T-helper 22 cell (primary cell): Measurements from ENCODE around the gene MYL3.

Experiments used
- DNase-seq: peaks from one replicate; pipeline ENCODE4 v3.0.0-alpha.2; 2020; ENCODE audit warnings: low read depth

Gene MYL3

GRCh38 chr3:46883054-46883829 is 20.0 kb upstream of the MYL3 start:
- DNase-seq = no peak

DNA sequence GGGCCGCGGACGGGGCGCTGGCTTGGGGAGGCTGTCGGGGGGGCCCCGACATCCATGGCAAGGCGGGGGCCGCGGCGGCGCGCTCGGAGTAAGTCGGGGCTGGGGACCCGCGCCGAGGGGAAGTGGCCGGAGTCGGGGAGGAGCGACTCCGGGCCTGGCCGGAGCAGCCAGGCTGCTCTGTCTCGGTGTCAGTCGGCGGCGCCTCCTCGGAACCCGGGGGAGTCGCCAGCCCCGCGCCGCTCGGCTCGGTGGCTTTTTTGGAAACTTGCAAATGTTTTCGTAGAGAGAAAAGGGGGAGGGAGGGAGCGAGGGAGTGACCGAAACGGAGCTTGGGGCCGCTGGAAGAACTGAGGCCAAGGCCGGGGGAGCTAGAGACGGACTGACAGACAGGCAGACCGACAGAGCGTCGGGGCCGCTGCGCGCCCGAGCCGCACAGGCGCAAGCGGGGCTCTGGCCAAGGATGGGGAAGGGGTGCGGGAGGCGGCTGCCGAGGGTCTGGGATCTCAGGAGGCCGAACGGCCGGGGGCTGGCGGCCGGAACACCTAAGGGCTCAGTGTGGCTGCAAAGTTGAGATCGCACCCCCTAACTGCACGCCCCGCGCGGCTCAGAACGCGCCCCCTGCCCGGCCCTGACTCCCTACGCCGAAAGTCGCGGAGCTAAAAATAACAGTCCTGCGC is 19.3 kb upstream of the MYL3 start:
- DNase-seq = no peak

DNA sequence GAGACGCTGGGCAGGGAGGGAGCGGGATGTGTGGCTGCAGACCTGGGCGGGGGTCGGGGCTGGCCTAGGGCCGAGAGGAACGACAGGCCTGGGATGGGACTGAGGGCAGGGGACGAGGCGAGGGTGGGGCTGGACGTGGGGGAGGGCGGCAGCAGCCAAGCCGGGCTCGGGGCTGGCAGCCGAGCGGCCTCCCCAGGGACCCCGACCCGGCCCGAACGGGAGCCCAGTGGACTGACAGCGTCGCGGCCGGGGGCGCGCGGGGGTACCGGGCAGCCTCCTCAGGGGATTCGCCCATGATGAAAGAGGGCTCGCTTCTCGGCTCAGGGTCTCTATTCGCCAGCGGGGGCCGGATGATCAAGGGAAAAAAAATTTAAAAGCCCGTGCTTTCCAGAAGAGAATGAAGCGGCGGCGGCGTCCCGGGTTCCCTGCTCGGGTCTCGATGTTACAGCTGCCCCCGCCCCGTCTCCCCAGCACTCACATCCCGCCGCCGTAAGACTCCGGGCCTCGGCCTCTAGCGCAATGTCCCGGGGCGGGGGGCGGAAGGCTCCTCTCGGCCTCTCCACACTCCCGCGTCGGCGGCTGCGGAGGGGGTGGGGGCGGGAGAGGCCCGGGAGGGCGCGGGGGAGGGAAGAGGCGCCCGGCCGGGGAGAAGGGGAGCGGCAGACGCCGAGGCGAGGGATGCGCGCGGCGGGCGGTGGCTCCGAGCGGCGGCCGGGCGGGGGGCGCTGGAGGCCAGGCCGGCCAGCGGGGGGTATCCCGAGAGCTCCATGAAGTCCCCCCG is 18.5 kb upstream of the MYL3 start:
- no peak for DNase-seq

DNA sequence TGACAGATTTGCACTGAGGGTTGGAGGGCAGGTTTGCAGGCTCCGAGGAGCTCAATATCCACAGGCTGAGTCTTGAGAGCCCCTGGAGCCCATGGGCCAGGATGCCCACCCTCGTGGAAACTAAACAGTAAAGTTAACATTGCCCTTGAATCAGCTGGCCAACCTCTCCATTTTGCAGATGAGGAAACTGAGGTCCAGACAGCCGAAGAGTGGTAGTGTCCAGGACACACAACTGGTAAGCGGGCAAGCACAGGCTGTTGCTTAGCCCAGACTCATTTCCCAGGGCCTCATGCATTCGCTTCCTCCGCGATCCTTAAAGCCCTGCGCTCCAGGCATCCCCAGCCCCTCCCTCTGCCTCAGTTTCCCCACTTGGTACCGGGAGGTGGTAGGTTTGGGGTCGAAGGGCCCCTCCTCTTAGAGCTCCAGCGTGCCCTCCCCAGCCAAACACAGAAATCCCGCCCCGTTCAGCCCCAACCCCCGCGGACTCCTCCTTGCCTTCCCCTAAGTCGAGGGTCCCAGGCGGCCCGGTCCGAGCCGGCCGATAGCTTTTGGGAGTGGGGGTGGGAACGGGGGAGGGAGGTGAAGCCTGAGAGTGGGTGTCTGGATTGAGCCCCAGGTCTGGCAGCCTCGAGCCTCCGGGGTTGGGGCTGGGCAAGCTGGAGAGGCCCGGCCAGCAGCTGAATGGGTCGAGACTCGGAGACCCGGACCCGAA is 17.8 kb upstream of the MYL3 start:
- DNase-seq = no peak

DNA sequence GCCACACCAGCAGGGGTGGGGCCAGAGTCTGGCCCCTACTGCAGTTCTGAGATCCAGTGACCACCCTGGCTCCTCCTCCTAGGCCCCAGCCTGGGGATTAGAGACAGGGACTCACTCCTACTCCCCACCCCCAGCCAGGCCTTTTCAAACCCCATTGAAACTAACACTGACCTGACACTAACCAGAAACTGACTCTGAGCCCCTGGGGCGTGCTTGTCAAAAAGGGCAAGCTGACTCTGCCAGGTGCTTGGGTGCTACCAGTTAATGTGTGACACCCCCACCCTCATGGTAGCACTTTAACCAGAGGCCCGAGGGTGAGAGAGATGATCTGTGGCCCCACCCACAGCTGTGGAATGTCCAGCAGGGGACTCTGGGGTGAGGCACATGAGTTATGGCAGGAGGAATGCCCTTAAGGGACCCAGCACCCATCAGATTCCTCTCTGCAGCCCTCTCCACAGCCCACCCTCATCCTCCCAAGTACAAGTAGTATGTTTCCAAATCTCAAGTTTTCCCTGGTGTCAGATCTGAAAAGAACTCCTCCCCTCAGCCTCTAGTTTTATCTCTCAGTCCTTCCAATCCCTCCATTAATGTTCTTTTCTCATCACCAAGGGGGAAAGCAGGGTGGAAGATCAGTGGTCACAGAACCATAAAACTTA is 15.7 kb upstream of the MYL3 start:
- DNase-seq = no peak

DNA sequence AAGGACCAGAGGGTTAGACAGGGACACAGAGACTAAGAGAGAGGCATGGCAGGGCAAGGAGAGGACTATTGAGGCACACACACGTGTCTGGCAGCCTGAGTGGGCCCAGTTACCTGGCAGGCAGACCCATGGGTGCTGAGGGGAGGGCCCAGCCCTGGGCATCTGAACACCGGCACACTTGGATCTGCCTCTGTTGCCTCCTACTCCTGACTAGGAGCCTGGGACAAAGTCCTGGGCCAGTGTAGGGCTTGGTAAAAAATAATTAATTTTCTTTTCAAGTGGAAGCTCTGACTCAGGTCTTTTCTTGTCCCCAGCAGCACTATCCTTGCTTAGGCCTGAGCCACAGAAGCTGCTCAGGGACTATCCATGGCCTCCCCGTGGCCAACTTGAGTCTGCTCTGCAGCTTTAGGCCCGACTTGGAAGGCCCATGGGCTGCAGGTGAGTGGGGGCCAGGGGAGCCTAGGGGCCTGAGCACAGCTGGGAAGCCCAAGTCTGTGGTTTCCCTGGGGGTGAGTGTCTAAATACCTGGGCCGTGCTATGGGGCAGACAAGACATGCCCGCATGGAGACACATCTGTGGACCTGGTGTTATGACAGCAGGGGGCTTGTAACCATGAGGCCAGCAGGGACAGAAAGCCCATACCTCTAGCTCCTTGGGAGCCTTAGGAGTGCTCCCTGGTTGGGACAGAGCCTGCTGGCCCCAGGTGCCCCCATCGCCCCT is 14.3 kb upstream of the MYL3 start, which contains the start of gene PTH1R:
Gene PTH1R, plus strand, starts transcription at position 316 of the 720 bp plus-strand sequence. CDS start 5,839 bp downstream, outside the sequence.
- DNase-seq = no peak

DNA sequence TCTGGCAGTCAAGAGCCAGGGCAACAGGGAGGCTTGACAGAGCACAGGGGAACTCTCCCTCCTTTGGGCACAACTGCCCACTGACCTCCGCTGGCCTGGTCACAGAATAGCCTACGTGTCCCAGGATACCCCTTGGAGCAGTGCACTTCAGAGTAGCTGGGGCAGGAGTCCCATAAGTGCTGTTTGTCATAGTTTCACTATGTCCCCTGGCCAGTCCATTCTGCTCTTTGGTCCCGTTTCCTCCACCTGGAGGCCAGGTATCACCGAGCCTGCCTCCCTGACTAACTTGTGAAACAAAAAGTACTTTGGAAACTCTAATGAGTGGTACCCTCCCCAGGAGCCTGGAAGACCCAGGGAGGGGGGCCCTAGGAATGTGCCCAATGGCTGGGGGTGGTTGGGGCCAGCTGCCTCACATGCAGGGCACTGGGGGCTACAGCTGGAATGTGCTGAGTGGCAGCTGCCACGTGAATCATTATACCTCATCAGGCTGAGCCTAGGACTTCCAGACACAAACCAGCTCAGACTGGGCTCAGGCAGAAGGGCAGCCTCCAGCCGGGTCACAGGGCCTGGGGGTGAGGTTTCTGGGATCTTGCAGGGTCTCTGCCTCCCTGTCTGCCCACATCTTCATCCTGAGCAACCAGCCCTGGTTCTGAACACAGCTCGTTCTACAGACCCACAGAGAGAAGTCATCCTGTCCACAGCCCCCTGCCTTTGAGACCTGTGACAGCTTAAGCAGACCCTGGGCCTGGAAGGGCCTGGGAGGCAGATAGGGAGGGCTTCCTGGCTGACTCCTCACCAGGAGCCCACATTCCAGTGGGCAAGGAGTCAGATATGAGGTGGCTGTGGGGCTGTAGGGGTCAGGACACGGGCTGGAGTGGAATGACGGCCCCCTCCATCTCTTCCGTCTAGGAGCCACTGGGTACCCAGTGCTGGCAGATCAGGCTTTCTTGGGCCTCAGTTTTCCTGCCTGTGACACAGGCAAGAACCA is 13.4 kb upstream of the MYL3 start:
- no peak for DNase-seq

- DNase-seq = no peak
Observed at GRCh38 chr3:46875560-46875959, 12.3 kb upstream of the MYL3 start.

DNA sequence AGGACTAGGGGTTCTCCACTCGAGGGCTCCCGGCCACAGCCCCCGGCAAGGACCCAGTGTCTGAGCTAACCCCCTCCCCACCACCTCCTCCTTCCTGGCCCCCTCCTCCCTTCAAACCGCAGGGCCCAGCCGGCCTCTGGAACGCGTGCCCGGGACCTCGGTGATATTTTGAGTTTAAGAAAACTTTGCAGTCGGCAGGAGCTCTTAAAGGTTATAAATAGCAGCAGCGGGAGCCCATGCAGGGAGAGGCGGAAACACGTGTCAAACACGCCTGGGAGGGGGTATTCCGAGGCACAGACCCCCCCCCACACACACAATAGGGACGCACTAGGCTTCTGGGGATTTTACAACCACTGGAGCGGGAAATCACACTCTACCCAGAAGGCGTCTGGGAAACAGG is 11.2 kb upstream of the MYL3 start:
- no peak for DNase-seq

GRCh38 chr3:46873521-46873920 is 10.3 kb upstream of the MYL3 start:
- no peak for DNase-seq

DNA sequence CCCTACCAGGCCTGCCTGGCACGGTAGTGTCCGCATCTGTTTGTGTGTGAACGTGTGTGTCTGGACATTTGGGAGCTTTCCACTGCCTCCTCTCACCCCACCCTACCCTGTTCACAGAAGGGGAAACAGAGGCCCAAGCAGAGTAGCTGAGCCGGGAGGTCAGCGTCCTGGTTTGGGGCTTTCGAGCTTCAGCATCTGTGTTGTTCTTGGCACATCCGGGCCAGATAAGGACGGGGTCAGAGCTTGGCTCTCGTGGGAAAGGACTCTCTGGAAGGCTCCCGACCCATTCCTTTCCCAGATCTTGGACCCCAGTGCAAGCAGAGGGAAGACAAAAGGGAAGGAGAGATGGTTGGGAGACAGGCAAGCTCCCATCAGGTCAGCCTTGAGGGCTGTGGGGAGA is 8.0 kb upstream of the MYL3 start:
- no peak for DNase-seq

- DNase-seq = no peak
Observed at GRCh38 chr3:46870651-46871050, 7.4 kb upstream of the MYL3 start.

DNA sequence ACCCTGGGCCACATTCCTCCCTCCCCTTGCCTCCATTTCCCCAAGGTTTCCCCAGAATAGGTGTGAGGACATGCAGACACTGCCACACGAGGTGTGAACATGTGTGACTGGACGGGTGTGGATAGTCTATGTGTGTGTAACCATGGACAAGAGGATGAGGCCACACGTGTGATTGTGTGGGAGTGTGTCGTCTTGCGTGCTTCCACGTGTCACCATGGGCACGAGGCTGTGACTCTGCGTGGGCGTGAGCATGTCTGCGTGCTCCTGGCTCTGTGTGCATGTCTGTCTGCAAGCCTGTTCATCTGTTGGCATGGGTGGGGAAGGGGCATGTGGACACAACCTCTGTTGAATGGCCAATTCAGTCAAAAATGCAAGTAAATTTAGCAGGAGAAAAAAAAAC is 6.2 kb upstream of the MYL3 start:
- DNase-seq = no peak

- DNase-seq = no peak
Observed at GRCh38 chr3:46868948-46869347, 5.7 kb upstream of the MYL3 start.

DNA sequence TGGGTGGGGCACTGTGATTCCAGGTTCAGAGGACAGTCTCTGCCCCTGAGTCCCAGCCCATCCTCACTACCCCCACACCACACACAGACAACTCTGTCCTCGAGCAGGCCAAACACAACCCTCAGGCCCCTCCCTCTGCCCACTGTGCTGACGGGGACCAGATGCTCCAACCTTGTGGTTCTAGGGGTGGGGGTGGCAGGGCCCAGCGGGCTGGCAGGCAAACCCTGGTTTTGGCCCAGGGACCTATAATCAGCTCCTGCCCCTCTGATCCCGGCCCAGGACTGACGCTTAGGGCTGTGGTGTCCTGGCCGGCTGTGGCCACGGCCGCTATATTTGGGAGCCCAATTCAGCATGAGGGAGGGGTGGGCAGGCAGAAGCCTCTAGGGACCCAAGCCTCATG is 5.0 kb upstream of the MYL3 start:
- no peak for DNase-seq

GRCh38 chr3:46867550-46867898 is 4.3 kb upstream of the MYL3 start:
- no peak for DNase-seq

DNA sequence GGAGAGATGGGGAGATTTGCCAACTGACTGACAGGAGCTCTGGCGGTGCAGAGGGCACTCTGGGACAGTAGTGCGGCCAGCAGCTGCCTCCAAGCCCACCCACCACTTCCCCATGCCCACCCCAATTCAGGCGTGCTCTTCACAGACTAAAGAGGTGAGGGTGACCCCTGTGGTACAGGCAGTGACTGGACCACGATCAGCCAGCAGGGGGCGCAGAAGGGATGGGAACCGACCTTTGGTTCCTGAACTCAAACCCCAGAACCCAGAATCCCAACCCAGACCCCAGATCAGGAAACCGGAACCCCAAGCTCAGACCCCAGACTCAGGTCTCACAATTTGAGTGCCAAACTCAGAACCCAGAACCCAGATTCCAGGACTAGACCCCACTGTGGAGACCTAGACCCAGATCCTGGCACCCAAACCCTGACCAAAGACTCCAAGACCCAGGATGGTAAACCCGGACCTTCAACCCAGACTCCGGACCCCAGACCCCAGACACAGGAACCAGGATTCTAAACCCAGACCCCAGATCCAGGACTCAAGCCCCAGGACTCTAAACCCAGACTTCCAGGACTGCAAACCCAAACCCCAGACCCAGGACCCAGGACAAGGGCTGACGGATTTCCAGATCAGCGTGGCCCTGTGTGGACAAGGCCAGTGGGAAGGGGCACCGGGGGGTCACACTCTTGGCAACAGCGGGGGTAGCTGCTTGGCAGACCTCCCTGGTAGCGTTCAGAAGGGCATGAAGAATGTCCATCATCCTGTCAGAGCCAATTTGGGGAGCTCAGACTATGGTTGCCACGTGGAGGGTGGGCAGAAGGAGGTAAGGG is 3.7 kb upstream of the MYL3 start:
- peak; percentile 38 for DNase-seq

GRCh38 chr3:46866032-46866595 is 2.9 kb upstream of the MYL3 start:
- DNase-seq = no peak

DNA sequence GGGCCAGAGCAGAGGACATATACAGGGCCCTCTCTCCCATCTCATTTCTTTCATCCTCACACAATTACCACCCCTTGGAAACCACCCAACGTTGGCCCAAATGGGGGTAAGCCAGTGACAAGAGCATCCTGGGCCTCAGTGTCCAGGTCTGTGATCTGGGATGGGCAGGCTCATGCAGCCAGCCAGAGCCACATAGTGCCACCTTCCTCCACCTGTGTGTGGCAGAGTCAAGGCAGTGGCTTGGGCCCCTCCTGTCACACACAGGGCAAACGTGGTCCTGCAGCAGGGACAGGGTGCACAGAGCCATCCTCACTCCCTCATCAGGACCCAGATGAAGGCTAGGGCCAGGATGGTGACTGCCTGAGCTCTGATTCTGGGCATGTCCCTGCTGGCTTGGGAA is 2.3 kb upstream of the MYL3 start:
- DNase-seq = no peak
